ENCODE measurements around the gene SMIM1. TPM values are rescaled to one million over a fixed set of nuclear protein-coding genes. Genes with fewer than 3 reads are reported as not detected.

SMIM1 gene
- total and polyA plus RNA-seq, 9 of the 15 experiments (the other 6 are each of a cell fraction or from before 2014, with no cell fraction given): 2.3 to 125 (median 24.3) TPM

DNA sequence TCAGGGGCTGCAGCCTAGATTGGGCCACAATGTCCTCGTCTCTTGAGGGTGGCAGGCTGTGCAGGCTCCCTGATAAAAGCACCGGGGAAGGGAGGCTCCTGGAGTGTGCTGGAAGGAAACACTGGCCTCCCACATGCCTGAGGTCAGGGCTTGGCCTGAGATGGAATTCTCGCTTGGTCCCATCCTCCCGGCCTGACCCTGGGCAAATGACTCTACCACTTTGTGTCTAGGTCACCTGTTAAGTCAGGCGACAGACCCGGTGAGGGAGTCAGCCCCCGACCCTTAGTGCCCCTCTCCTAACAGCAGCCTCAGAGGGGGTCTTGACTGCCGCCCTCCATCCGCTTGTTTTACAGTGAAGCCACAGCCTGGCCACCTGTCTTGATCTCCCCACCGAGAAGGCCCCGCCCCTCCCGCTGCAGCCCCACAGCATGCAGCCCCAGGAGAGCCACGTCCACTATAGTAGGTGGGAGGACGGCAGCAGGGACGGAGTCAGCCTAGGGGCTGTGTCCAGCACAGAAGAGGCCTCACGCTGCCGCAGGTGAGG, 2.5 kb downstream of the SMIM1 start (continued):
- TF ChIP-seq, protein P1, sequence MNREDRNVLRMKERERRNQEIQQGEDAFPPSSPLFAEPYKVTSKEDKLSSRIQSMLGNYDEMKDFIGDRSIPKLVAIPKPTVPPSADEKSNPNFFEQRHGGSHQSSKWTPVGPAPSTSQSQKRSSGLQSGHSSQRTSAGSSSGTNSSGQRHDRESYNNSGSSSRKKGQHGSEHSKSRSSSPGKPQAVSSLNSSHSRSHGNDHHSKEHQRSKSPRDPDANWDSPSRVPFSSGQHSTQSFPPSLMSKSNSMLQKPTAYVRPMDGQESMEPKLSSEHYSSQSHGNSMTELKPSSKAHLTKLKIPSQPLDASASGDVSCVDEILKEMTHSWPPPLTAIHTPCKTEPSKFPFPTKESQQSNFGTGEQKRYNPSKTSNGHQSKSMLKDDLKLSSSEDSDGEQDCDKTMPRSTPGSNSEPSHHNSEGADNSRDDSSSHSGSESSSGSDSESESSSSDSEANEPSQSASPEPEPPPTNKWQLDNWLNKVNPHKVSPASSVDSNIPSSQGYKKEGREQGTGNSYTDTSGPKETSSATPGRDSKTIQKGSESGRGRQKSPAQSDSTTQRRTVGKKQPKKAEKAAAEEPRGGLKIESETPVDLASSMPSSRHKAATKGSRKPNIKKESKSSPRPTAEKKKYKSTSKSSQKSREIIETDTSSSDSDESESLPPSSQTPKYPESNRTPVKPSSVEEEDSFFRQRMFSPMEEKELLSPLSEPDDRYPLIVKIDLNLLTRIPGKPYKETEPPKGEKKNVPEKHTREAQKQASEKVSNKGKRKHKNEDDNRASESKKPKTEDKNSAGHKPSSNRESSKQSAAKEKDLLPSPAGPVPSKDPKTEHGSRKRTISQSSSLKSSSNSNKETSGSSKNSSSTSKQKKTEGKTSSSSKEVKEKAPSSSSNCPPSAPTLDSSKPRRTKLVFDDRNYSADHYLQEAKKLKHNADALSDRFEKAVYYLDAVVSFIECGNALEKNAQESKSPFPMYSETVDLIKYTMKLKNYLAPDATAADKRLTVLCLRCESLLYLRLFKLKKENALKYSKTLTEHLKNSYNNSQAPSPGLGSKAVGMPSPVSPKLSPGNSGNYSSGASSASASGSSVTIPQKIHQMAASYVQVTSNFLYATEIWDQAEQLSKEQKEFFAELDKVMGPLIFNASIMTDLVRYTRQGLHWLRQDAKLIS (CRISPR knock-in tag; IDR thresholded peaks at IDR 0.05): no peak
- no peak for TF ChIP-seq EWSR1 (IDR thresholded peaks at IDR 0.05; ENCODE audit: borderline replicate concordance, low read depth, partially characterized antibody)
- TF ChIP-seq CBX1 (IDR thresholded peaks at IDR 0.05; ENCODE audit: low read depth): no peak; the same call in 1 of the 2 replicates
- TF ChIP-seq NFRKB (IDR thresholded peaks at IDR 0.05; ENCODE audit: low read depth): no peak; the same call in 1 of the 2 replicates
- TF ChIP-seq TARDBP (IDR thresholded peaks at IDR 0.05): no peak
- no peak for TF ChIP-seq NR2F6 (CRISPR knock-in tag; IDR thresholded peaks at IDR 0.05)
- TF ChIP-seq JUNB (CRISPR knock-in tag; conservative IDR thresholded peaks at IDR 0.05): no peak
- no peak for TF ChIP-seq NRF1 (conservative IDR thresholded peaks at IDR 0.05 in 1 of 2, IDR thresholded peaks at IDR 0.05 in 1 of 2)
- peak; percentile 69 for TF ChIP-seq SMAD1 (IDR thresholded peaks at IDR 0.05; ENCODE audit: low read depth, low read length, partially characterized antibody)
- TF ChIP-seq, protein P2, sequence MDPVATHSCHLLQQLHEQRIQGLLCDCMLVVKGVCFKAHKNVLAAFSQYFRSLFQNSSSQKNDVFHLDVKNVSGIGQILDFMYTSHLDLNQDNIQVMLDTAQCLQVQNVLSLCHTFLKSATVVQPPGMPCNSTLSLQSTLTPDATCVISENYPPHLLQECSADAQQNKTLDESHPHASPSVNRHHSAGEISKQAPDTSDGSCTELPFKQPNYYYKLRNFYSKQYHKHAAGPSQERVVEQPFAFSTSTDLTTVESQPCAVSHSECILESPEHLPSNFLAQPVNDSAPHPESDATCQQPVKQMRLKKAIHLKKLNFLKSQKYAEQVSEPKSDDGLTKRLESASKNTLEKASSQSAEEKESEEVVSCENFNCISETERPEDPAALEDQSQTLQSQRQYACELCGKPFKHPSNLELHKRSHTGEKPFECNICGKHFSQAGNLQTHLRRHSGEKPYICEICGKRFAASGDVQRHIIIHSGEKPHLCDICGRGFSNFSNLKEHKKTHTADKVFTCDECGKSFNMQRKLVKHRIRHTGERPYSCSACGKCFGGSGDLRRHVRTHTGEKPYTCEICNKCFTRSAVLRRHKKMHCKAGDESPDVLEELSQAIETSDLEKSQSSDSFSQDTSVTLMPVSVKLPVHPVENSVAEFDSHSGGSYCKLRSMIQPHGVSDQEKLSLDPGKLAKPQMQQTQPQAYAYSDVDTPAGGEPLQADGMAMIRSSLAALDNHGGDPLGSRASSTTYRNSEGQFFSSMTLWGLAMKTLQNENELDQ (CRISPR knock-in tag; IDR thresholded peaks at IDR 0.05; ENCODE audit: borderline replicate concordance): no peak
- TF ChIP-seq MCM5 (IDR thresholded peaks at IDR 0.05; ENCODE audit: low read depth): no peak
- TF ChIP-seq ZFPM2 (CRISPR knock-in tag; IDR thresholded peaks at IDR 0.05): no peak
- no peak for TF ChIP-seq HDAC3 (IDR thresholded peaks at IDR 0.05; ENCODE audit: borderline replicate concordance, partially characterized antibody)
- TF ChIP-seq ZNF668 (CRISPR knock-in tag; IDR thresholded peaks at IDR 0.05): no peak
- TF ChIP-seq TBP (optimal IDR thresholded peaks at IDR 0.05; ENCODE audit: low read depth, low read length): peak; percentile 35
- 0 out of 2 replicates have a peak, but pooled peaks have one; percentile 28 for TF ChIP-seq GABPA (tag; conservative IDR thresholded peaks at IDR 0.05; ENCODE audit: low read depth)
- no peak; the same call in 1 of the 2 replicates for TF ChIP-seq FOXP4 (CRISPR knock-in tag; IDR thresholded peaks at IDR 0.05; ENCODE audit: borderline replicate concordance)
- TF ChIP-seq NCOR1 (IDR thresholded peaks at IDR 0.05): peak; percentile 98
- TF ChIP-seq ATF4 (CRISPR knock-in tag; IDR thresholded peaks at IDR 0.05): no peak
- no peak; the same call in 1 of the 2 replicates for TF ChIP-seq EP400 (IDR thresholded peaks at IDR 0.05)
